Esophagus muscularis mucosa (tissue), 3 donors: Measurements from ENCODE around the gene HEXIM2.

ENCODE experiments used
- POLR2AphosphoS5 ChIP-seq, 2 donors: sonication (generic); formaldehyde crosslinking; IDR thresholded peaks; one replicate each; pipeline ENCODE4 v1.6.1; 2017; ENCODE audit warnings: antibody characterized with exemption in 2 of 2
- TF ChIP-seq, protein P1 (sequence below), 3 experiments: fragments of 200-600 bp in 2 of 3; fragments of 450-650 bp in 1 of 3; sonication (generic) in 2 of 3; IDR thresholded peaks; one replicate each; pipeline ENCODE4 v1.5.1; 2017 to 2019; ENCODE audit warnings: antibody characterized with exemption in 3 of 3, mild to moderate bottlenecking in 2 of 3, moderate library complexity in 1 of 3

DNA sequence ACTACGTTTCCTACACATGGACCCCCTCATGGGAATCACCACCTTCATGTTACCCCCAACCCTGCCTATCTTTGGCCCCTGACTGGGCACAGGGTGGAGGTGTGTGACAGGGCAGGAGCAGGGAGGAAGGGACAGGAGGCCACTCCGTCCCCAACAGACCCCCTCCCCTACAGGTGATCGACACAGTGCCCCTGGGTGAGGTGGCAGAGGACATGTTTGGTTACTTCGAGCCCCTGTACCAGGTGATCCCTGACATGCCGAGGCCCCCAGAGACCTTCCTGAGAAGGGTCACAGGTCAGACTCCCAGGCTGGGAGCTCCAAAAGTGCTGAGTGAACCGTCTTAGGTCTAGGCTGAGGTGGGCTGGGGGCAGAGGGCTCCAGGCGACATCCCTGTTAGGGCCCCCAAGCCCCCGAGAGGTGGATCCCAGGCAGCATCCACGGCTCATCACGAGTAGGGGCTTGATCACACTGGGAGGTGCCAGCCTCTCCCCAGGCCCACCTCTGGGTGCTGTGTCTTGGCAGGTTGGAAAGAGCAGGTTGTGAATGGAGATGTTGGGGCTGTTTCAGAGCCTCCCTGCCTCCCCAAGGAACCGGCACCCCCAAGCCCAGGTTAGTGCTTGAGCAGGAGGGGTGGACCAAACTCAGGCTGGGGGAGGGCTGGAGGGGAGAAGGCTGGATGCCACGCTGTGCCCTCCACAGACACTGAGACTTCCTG, 24.7 kb upstream of the HEXIM2 start:
- TF ChIP-seq, protein P1, sequence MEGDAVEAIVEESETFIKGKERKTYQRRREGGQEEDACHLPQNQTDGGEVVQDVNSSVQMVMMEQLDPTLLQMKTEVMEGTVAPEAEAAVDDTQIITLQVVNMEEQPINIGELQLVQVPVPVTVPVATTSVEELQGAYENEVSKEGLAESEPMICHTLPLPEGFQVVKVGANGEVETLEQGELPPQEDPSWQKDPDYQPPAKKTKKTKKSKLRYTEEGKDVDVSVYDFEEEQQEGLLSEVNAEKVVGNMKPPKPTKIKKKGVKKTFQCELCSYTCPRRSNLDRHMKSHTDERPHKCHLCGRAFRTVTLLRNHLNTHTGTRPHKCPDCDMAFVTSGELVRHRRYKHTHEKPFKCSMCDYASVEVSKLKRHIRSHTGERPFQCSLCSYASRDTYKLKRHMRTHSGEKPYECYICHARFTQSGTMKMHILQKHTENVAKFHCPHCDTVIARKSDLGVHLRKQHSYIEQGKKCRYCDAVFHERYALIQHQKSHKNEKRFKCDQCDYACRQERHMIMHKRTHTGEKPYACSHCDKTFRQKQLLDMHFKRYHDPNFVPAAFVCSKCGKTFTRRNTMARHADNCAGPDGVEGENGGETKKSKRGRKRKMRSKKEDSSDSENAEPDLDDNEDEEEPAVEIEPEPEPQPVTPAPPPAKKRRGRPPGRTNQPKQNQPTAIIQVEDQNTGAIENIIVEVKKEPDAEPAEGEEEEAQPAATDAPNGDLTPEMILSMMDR (IDR thresholded peaks at IDR 0.05) = no peak
- TF ChIP-seq POLR2AphosphoS5 (IDR thresholded peaks at IDR 0.05) = no peak
